K562 (cell line): ENCODE measurements around the gene MOB1B. TPM values are rescaled to one million over a fixed set of nuclear protein-coding genes. Genes with fewer than 3 reads are reported as not detected.
A peak's percentile ranks its signal among the peaks of the same experiment; 100 is the strongest.

Source experiments
- BACH1 ChIP-seq: fragments of 200-800 bp; sonication (Bioruptor generic); IDR thresholded peaks from 2 replicates; pipeline ENCODE4 v1.6.1; 2016; ENCODE audit warnings: missing genetic modification characterization, missing compliant biosample characterization
- C11orf30 ChIP-seq: fragments of 450-650 bp; IDR thresholded peaks from 2 replicates; pipeline ENCODE4 v1.6.1; 2016; ENCODE audit warnings: low read depth, mild to moderate bottlenecking
- CCAR2 ChIP-seq: fragments of 200-400 bp; formaldehyde crosslinking; IDR thresholded peaks from 2 replicates; pipeline ENCODE4 v1.6.1; 2017; ENCODE audit warnings: mild to moderate bottlenecking, low read depth, low read length
- ERF ChIP-seq: fragments of 450-650 bp; formaldehyde crosslinking; IDR thresholded peaks from 2 replicates; pipeline ENCODE4 v1.4.0; 2020; ENCODE audit warnings: mild to moderate bottlenecking, mixed read lengths
- FOS ChIP-seq: IDR thresholded peaks from 3 replicates; pipeline ENCODE4 v1.6.1; 2011; ENCODE audit not compliant: insufficient read length; ENCODE audit errors: extremely low read depth
- GATA2 ChIP-seq: sonication (generic); formaldehyde crosslinking; IDR thresholded peaks from 2 replicates; pipeline ENCODE4 v1.4.0; 2020; ENCODE audit warnings: mild to moderate bottlenecking, missing genetic modification reagents
- HDAC2 ChIP-seq: fragments of 450-650 bp; IDR thresholded peaks from 2 replicates; pipeline ENCODE4 v1.6.1; 2016; ENCODE audit warnings: mild to moderate bottlenecking
- MAZ ChIP-seq, 2 experiments: fragments of 450-650 bp in 1 of 2; sonication (generic) in 1 of 2; formaldehyde crosslinking; IDR thresholded peaks in 1 of 2; conservative IDR thresholded peaks in 1 of 2; 2 replicates each; pipeline versions ENCODE4 v1.4.0 to v1.5.0; 2020; ENCODE audit warnings: mild to moderate bottlenecking in 1 of 2, missing genetic modification reagents in 1 of 2
- MTF1 ChIP-seq: fragments of 250-450 bp; sonication (Bioruptor Pico); IDR thresholded peaks from 2 replicates; pipeline ENCODE4 v1.9.0; 2021; ENCODE audit warnings: moderate library complexity, mild to moderate bottlenecking, inconsistent platforms, borderline replicate concordance
- NEUROD1 ChIP-seq: fragments of 150-350 bp; IDR thresholded peaks from 2 replicates; pipeline ENCODE4 v1.6.1; 2014; ENCODE audit warnings: borderline replicate concordance, low read length, low read depth; ENCODE audit not compliant: partially characterized antibody
- PHTF2 ChIP-seq: fragments of 250-450 bp; sonication (Bioruptor Pico); IDR thresholded peaks from 2 replicates; pipeline ENCODE4 v1.5.0; 2021; ENCODE audit warnings: mild to moderate bottlenecking
- RAD21 ChIP-seq, 2 experiments: fragments of 250-450 bp in 1 of 2; fragments of 450-650 bp in 1 of 2; sonication (Bioruptor Pico) in 1 of 2; formaldehyde crosslinking in 1 of 2; IDR thresholded peaks in 1 of 2; conservative IDR thresholded peaks in 1 of 2; 2 replicates each; pipeline versions ENCODE4 v1.4.0 to v1.8.0; 2020 to 2022; ENCODE audit warnings: mild to moderate bottlenecking in 2 of 2, moderate library complexity in 1 of 2
- RAD51 ChIP-seq: fragments of 450-650 bp; IDR thresholded peaks from 2 replicates; pipeline ENCODE4 v1.7.1; 2016; ENCODE audit warnings: low read depth, mild to moderate bottlenecking, borderline replicate concordance
- RREB1 ChIP-seq: fragments of 250-450 bp; sonication (Bioruptor Pico); IDR thresholded peaks from 2 replicates; pipeline ENCODE4 v1.4.0; 2020
- SRF ChIP-seq, 2 experiments: fragments of 250-450, 450-650 bp in 1 of 2; sonication (Bioruptor Pico) in 1 of 2; sonication (generic) in 1 of 2; formaldehyde crosslinking; IDR thresholded peaks; 2 replicates each; pipeline versions ENCODE4 v1.5.0 to v1.5.1; 2020 to 2022; ENCODE audit warnings: mild to moderate bottlenecking in 1 of 2, missing genetic modification reagents in 1 of 2
- ZBTB11 ChIP-seq, 3 experiments: fragments of 200-800 bp in 1 of 3; fragments of 250-450 bp in 1 of 3; fragments of 450-650 bp in 1 of 3; sonication (Bioruptor Pico) in 1 of 3; sonication (Bioruptor generic) in 1 of 3; formaldehyde crosslinking in 1 of 3; IDR thresholded peaks; 2 replicates each; pipeline versions ENCODE4 v1.6.1 to v1.8.0; 2016 to 2022; ENCODE audit warnings: mild to moderate bottlenecking in 2 of 3, missing genetic modification characterization in 2 of 3, missing compliant biosample characterization in 1 of 3, moderate library complexity in 1 of 3
- ZNF12 ChIP-seq: sonication (generic); formaldehyde crosslinking; IDR thresholded peaks from 2 replicates; pipeline ENCODE4 v1.4.0; 2020; ENCODE audit warnings: mild to moderate bottlenecking, missing genetic modification reagents
- ZNF121 ChIP-seq: sonication (generic); formaldehyde crosslinking; conservative IDR thresholded peaks from 2 replicates; pipeline ENCODE4 v1.8.0; 2022; ENCODE audit warnings: missing genetic modification reagents
- ZNF134 ChIP-seq: fragments of 250-450 bp; sonication (Bioruptor Pico); conservative IDR thresholded peaks from 2 replicates; pipeline ENCODE4 v1.4.0; 2020
- polyA plus RNA-seq, 8 experiments: library from polyadenylated mRNA; depleted of rRNA in 4 of 8; stranded (reverse) in 5 of 8; unstranded in 3 of 8; fragments of >200 nt; fragmentation: Nextera tagmentation in 2 of 8; fragmentation: Illumina TruSeq in 1 of 8; extraction: Ambion mirVana in 2 of 8; extraction: Trizol in 1 of 8; gene quantifications; 2 replicates each; pipeline versions ENCODE4 v1.2.1 to v1.2.3, GENCODE V29; 2011 to 2014; ENCODE audit warnings: inconsistent platforms in 1 of 8, missing spikeins in 1 of 8
- total RNA-seq, 7 experiments: library from RNA; depleted of rRNA in 6 of 7; stranded (reverse); fragments of >200 nt in 6 of 7; fragmentation: Illumina TruSeq in 2 of 7; extraction: Trizol in 2 of 7; gene quantifications; 2 replicates each; pipeline versions ENCODE4 v1.2.1 to v1.2.3, GENCODE V29; 2011 to 2021; ENCODE audit warnings: low replicate concordance in 1 of 7

MOB1B gene
- total and polyA plus RNA-seq, 9 of the 15 experiments (the other 6 are each of a cell fraction or from before 2014, with no cell fraction given) = 8.4 to 37.8 (median 19.0) TPM

DNA sequence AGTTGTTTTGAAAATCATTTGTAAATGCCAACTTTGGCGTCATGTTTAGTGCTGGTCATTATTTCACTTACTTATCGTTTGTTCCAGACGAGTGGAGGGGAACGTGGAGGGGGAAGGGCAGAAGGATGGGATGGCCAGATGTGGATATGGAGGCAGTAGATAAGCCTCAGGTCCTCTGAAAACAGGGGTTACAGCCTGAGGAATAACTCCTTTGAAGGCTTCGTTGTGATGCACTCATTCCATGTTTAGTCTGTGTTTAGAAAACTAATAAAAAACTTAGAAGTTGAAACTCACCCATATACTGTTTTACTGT lies 1.1 kb downstream of the MOB1B start (continued):
- 0 out of 2 replicates have a peak, but pooled peaks have one; percentile 39 for TF ChIP-seq CCAR2
- TF ChIP-seq ZNF134 (CRISPR knock-in tag) = peak; percentile 61; the same call in 1 of the 2 replicates
- TF ChIP-seq ZNF12 (CRISPR knock-in tag) = no peak
- peak; percentile 57 for TF ChIP-seq C11orf30
- peak; percentile 66; the same call in 1 of the 2 replicates for TF ChIP-seq BACH1
- peak; percentile 99 for TF ChIP-seq GATA2 (CRISPR knock-in tag)
- TF ChIP-seq RREB1 (CRISPR knock-in tag) = peak; percentile 42; the same call in 1 of the 2 replicates
- TF ChIP-seq PHTF2 (CRISPR knock-in tag) = no peak
- no peak for TF ChIP-seq FOS
- peak; percentile 30 to 33; a peak in 2 of 4 replicates for TF ChIP-seq RAD21 (CRISPR knock-in tag; conservative IDR thresholded peaks at IDR 0.05 in 1 of 2, IDR thresholded peaks at IDR 0.05 in 1 of 2)
- peak in 1 of 3 experiments; percentile 87; a peak in 2 of 6 replicates for TF ChIP-seq ZBTB11 (CRISPR knock-in tag; IDR thresholded peaks at IDR 0.05)
- TF ChIP-seq SRF (CRISPR knock-in tag; IDR thresholded peaks at IDR 0.05) = peak in 1 of 2 experiments; percentile 70; a peak in 2 of 4 replicates
- TF ChIP-seq ERF (CRISPR knock-in tag) = 0 out of 2 replicates have a peak, but pooled peaks have one; percentile 32
- TF ChIP-seq ZNF121 = no peak
- TF ChIP-seq MTF1 (CRISPR knock-in tag) = no peak
- peak; percentile 59; the same call in 1 of the 2 replicates for TF ChIP-seq RAD51
- TF ChIP-seq MAZ (CRISPR knock-in tag; conservative IDR thresholded peaks at IDR 0.05 in 1 of 2, IDR thresholded peaks at IDR 0.05 in 1 of 2) = peak; percentile 71 to 79
- peak; percentile 96 for TF ChIP-seq NEUROD1
- TF ChIP-seq HDAC2 = peak; percentile 96
